Upper lobe of left lung (tissue), 4 donors: ENCODE measurements around the gene USP22.

Experiments used
- CTCF ChIP-seq, 6 experiments: fragments of 450-650 bp in 4 of 6; fragments of 200-600 bp in 2 of 6; sonication (generic) in 2 of 6; IDR thresholded peaks; one replicate each; pipeline ENCODE4 v1.5.1; 2016 to 2019; ENCODE audit warnings: antibody characterized with exemption in 6 of 6
- POLR2A ChIP-seq, 4 donors: fragments of 450-650 bp; IDR thresholded peaks; one replicate each; pipeline ENCODE4 v1.5.1; 2016 to 2017; ENCODE audit warnings: antibody characterized with exemption in 4 of 4, mild to moderate bottlenecking in 2 of 4

DNA sequence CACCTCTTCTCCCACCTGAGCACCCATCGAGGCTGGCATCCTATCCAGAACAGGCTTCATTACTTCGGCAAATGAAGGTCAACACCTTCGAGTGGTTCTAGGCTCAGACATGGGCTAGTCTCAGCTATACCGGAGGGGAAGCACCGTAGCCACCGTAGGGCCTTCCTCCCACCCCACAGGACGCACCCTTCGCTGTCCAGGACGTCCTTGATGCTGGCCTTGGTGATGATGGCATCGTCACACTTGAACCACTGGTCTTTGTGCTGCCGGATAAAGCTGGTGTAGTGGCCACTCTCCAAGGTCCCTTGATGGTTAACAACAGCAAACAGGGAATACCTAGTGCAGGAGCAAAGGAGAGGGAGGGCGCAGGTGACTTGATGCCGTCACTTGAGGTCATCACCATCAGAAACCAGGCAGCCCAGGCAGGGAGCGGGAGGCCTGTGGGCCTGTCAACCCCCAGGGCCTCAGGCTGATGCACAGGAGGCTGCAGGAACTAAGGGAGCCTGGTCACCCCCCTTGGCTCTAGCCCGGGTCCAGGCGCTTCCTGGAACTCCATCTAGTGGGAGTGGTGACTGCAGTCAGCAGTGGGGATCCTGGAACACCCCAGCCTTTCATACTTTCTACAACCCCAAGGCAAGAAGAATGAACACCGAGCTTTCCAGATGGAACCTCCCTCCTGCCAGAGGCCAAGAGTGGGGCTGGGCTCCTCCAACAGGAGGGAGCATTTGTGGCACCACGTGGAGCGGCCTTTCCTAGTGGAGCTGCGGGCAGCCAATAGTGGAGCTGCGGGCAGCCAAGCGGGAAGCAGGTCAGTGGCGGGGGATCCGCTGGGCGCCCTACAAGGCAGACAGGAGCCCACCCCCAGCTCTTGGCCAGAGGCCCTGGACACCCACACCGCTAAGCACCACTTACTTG is 38.5 kb downstream of the USP22 start:
- TF ChIP-seq CTCF (IDR thresholded peaks at IDR 0.05), result no peak
- no peak for TF ChIP-seq POLR2A (IDR thresholded peaks at IDR 0.05)
